ENCODE data around the gene IL32.

- TF ChIP-seq TOX (CRISPR knock-in tag; IDR thresholded peaks at IDR 0.05; ENCODE audit: borderline replicate concordance): no peak
- no peak for TF ChIP-seq ZFP30 (CRISPR knock-in tag; IDR thresholded peaks at IDR 0.05)
- no peak for TF ChIP-seq ZFP3 (CRISPR knock-in tag; IDR thresholded peaks at IDR 0.05)
Measured at GRCh38 chr16:3066440-3066748, 954 bp downstream of the IL32 start.

Data from SK-N-SH treated with all-trans-retinoic acid at 6 μM for 48 hours (cell line).